Caki2 (cell line): ENCODE measurements around the gene DNTTIP2. TPM values are rescaled to one million over a fixed set of nuclear protein-coding genes. Genes with fewer than 3 reads are reported as not detected.

Source experiments
- DNase-seq: peaks from one replicate; pipeline ENCODE4 v3.0.0-alpha.2; 2015; ENCODE audit warnings: low read depth
- in situ Hi-C: cut with HindIII; loops from 2 replicates; pipeline ENCODE4 v1.10.0; 2016; ENCODE audit warnings: low sequenced_read_pairs, low pct_unique_long_range_greater_than_20kb, mixed read lengths
- total RNA-seq: library from RNA; depleted of rRNA; stranded (reverse); fragments of >200 nt; shearing (Covaris generic); gene quantifications from 2 replicates; pipeline ENCODE4 v1.2.3, GENCODE V29; 2014; ENCODE audit warnings: low replicate concordance; rRNA removed

DNTTIP2 gene
- total RNA-seq, 1 experiment from 2014 or later: 27.4 TPM

DNA sequence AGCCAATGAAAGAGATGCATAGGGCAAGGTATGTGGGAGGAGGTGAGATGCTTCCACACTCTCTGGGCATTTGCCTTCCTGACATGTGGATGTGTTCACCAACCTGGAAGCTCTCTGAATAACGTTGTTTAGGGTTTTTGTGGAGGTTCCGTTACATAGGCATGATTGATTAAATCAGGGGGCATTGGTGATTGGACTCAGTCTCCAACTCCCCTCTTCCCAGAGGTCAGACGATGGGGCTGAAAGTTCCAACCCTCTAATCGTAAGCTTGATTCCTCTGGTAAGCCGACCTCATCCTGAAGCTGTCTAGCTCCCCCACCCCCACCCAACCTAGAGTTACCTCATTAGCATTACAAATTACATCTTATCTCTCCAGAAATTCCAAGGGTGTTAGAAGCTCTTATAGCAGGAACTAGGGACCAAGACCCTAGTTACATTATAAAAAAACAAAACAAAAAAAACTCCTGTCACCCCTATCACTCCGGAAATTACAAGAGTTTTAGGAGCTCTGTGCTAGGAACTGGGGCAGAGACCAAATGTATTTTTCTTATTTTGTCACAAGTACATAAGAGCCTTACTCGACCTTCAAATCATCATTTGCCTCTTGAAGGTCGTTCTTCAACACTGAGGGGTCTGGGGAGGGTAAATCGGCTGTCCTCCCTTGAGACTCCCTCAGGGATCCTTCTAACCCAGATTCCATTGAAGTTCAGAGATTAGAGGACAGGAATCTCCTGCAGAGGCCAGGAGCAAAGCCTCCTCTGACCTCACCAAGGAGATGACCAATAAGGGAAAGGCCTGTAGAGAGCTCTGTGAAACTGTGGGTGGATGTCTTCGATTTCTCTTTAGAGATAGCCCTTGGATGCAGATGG lies 58.2 kb downstream of the DNTTIP2 start:
- no peak for DNase-seq
- in situ Hi-C loops: no loop called here

DNA sequence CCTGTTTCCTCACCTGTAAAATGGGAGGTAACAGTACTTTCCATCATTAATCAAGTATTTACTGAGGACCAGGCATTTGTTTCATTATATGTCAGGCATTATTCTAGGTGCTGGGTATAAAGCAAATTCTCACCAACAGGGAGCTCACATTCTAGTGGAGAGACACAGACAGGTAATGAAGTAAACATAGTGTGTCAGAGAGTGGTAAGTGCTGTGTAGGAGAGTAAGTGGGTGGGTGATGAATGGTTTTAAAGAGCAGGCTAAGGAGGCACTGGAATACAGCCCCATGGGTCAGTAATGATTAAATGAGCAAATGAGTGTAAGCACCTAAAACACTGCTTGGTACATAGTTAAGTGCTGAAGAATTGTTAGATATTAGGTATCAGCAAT lies 60.4 kb downstream of the DNTTIP2 start:
- no peak for DNase-seq
- in situ Hi-C loops: no loop called here

DNA sequence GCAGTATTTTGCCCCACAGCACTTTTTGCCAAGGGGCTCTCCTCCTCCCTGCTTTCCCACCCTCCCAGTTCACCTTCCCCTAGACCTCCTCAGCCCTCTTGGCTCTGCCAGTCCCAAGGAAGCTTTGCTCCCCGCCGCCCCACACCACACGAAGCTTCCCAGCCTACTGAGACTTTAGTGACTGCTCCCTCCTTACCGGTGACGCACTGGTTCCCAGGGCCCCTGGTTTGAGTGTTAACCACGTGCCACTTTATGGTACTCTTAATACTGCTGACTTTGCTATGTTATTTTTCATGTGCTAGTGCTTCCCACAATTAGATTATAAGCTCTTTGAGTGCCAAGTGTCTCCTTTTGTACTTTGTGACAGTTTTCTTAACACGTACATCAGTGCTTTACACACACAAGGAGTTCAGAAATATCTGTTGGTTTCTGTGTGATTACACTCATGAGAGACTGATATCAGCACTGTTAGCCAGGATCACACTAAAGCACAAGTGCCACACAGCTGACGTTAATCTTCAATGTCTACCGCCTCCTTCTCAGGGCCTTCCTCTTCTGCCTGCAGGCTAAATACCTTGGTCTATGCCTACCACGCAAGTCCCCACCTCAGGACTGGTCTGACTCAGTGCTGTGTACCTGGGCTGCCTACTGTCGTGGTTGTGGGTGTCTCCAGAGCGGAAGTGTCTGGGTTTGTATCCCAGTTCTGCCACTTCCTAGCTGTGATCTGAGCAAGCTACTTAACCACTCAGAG lies 61.0 kb downstream of the DNTTIP2 start:
- no peak for DNase-seq
- in situ Hi-C loops: no loop called here

DNA sequence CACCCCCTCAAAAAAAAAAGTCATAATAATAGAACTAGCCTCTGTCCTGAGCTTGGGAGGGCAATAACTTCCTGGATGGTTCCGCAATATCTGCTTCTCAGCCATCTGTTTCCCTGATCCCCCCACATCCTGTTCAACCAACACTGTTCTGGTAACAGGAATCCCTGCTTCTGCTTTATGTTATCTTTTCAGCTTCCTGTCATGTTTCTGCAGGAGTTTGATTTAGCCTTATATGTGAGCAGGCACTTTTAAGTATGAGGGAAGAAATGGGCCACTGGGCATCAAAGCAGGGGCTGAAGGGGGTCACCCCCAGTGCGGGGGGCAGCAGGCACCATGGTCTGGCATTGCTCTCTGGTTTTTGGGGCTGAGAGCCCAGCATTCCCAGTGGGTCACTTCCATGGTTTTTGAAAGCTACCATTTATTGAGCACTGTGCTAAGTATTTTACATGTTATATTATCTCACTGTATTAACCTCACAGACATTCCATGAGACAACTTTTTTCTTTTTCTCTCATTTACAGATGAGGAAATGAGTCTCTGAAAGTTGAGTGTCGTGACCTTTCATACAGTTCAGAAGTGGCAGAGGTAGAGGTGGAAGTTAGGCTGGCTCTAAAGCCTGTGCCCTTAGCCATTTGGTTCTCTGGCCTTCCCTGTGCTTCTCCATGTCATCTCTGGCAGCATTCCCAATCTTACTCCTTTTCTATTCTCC lies 61.9 kb downstream of the DNTTIP2 start:
- in situ Hi-C loops: no loop called here

More for the DNA sequence above, 61.9 kb downstream of the DNTTIP2 start:
- DNase-seq: no peak

Other genes starting within 250 kb of the DNTTIP2 start
- gene BCAR3, start 197.4 kb downstream of the DNTTIP2 start, total RNA-seq: 30.3 and 37.5 TPM in 2 replicates
- gene GCLM, start 30.2 kb upstream of the DNTTIP2 start, total RNA-seq: 146 and 194 TPM in 2 replicates
- not detected in 2 replicates for gene ABCA4, start 241.9 kb upstream of the DNTTIP2 start, total RNA-seq